Measurements from ENCODE around the gene TTC17. TPM values are rescaled to one million over a fixed set of nuclear protein-coding genes. Genes with fewer than 3 reads are reported as not detected.
"Not testable (repeated sequence)": the region's sequence is repeated elsewhere in the genome, so short reads cannot be mapped to it uniquely, and the experiment has no call there.

TTC17 gene
- total RNA-seq, 2 donors from 2014 or later, result 105 to 126 TPM

DNA sequence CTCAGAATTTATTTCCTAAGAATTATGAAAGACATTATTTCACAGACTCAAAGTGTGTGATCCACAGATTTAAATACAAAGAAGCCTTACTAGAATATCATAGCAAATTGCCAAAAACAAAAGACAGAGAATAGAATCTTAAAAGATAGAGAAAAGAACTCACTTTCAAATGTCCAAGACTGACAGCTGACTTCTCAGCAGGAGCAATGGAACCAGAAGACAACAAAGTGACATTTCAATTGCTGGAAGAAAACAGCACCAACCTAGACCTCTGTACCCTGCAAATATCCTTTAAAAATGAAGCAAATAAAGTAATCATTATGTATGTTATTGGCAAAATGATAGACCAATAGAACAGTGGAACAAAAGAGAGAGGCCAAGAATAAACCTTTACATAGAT is 109.2 kb downstream of the TTC17 start:
- ATAC-seq (ENCODE audit: insufficient number of reproducible peaks, low FRiP score, low read depth), result no peak
- Histone ChIP-seq H3K4me3 (no peak overlapping the region), H3K27me3 (replicated peaks; ENCODE audit: insufficient read depth) (no peaks in the 10 kb centered on the region), H3K36me3 (peaks cover 11% of the 10 kb centered on the region), H3K4me1 (ENCODE audit: control insufficient read depth in 1 of 2, low read depth in 2 of 2) (no peaks in the 10 kb centered on the region), H3K27ac (no peak overlapping the region), H3K9me3 (no peaks in the 10 kb centered on the region)
- DNase-seq (ENCODE audit: low spot score), result no peak
- TF ChIP-seq, protein P1, sequence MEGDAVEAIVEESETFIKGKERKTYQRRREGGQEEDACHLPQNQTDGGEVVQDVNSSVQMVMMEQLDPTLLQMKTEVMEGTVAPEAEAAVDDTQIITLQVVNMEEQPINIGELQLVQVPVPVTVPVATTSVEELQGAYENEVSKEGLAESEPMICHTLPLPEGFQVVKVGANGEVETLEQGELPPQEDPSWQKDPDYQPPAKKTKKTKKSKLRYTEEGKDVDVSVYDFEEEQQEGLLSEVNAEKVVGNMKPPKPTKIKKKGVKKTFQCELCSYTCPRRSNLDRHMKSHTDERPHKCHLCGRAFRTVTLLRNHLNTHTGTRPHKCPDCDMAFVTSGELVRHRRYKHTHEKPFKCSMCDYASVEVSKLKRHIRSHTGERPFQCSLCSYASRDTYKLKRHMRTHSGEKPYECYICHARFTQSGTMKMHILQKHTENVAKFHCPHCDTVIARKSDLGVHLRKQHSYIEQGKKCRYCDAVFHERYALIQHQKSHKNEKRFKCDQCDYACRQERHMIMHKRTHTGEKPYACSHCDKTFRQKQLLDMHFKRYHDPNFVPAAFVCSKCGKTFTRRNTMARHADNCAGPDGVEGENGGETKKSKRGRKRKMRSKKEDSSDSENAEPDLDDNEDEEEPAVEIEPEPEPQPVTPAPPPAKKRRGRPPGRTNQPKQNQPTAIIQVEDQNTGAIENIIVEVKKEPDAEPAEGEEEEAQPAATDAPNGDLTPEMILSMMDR (IDR thresholded peaks at IDR 0.05), result no peak

DNA sequence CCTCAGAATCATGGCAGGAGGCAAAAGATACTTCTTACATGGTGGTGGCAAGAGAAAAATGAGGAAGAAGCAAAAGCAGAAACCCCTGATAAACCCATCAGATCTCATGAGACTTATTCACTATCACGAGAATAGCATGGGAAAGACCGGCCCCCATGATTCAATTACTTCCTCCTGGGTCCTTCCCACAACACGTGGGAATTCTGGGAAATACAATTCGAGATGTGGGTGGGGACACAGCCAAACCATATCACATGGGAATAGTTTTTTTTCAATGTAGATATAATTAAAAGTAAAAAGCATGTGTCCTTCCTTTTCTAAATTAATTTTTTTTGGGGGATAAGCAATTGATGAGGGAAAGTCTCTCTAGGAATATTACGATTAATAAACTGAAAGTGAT is 118.8 kb downstream of the TTC17 start:
- H3K4me1 ChIP-seq (ENCODE audit: control insufficient read depth in 1 of 2, low read depth in 2 of 2); H3K9me3 ChIP-seq; H3K27ac ChIP-seq; H3K36me3 ChIP-seq; H3K27me3 ChIP-seq (replicated peaks; ENCODE audit: insufficient read depth); ATAC-seq (ENCODE audit: insufficient number of reproducible peaks, low FRiP score, low read depth); DNase-seq (ENCODE audit: low spot score); H3K4me3 ChIP-seq: not testable (repeated sequence)

DNA sequence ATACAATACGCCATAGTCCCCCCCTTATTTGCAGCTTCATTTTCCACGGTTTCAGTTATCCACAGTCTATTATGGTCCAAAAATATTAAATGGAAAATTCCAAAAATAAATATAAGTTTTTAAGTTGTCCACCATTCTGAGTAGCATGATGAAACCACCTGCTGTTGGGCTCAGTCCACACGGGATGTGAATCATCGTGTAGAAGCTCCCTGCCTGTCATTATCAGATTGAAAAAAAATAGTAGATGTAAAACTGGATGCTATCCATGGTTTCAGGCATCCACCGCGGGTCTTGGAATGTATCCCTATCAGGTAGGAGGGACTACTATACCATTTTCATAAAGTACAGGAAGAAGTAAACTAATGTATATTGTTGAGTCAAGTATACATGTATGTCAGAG is 127.4 kb downstream of the TTC17 start:
- Histone ChIP-seq H3K27ac (no peak overlapping the region), H3K4me1 (ENCODE audit: control insufficient read depth in 1 of 2, low read depth in 2 of 2) (no peaks in the 10 kb centered on the region), H3K4me3 (no peak overlapping the region), H3K9me3 (no peaks in the 10 kb centered on the region), H3K27me3 (replicated peaks; ENCODE audit: insufficient read depth) (no peaks in the 10 kb centered on the region), H3K36me3 (peaks cover 11% of the 10 kb centered on the region)
- ATAC-seq (ENCODE audit: insufficient number of reproducible peaks, low FRiP score, low read depth) (no peak), DNase-seq (ENCODE audit: low spot score) (no peak)
- TF ChIP-seq, protein P1 (IDR thresholded peaks at IDR 0.05), result no peak

DNA sequence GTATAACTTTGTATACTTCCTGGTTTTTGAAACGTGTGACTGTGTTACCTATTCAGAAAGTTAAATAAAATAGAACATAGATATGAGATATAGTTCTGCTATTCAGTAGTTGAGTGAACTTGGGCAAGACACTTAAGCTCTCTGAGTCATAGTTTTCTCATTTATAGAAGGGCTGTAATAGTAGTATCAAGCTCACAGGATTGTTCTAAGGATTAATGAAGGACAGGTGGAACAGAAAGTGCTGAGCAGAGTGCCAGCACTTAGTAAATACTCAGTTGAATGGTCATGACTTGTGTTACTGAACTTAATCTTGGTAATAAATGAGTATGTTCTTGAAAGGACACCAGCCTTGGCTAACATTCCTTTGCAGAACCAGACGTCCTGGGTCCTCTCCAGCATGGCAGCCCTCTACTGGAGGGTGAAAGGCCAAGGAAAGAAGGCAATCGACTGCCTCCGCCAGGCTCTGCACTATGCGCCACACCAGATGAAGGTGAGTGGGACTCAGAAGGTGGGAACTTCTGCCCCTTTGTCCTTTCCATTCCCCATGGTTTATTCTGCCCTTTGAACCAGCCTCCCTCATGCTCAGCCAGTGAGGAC is 131.2 kb downstream of the TTC17 start:
- Histone ChIP-seq H3K4me3 (no peak overlapping the region), H3K4me1 (ENCODE audit: control insufficient read depth in 1 of 2, low read depth in 2 of 2) (no peaks in the 10 kb centered on the region), H3K27me3 (replicated peaks; ENCODE audit: insufficient read depth) (no peaks in the 10 kb centered on the region), H3K36me3 (peaks cover 16% of the 10 kb centered on the region), H3K9me3 (no peaks in the 10 kb centered on the region), H3K27ac (no peak overlapping the region)
- no peak for DNase-seq (ENCODE audit: low spot score)
- no peak for ATAC-seq (ENCODE audit: insufficient number of reproducible peaks, low FRiP score, low read depth)
- TF ChIP-seq, protein P1 (IDR thresholded peaks at IDR 0.05), result no peak

DNA sequence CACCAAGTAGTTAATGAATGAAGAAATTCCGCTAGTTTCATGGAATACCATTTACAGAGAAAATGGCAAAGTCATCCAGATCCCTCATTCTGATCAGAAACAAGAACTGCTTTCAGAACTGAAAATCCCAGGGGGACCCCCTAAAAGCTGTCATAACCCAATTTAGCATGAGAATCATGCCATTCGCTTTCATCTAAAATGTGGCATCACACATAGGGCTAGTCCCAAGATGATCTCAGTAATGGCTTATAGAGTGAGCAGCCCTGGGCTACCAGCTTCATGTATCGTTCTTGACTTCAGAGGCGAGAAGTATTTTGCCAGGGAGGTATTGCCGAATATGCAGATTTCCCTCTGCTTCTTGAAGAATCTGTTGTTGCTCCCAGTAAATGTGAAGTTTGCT is 134.0 kb downstream of the TTC17 start:
- ATAC-seq (ENCODE audit: insufficient number of reproducible peaks, low FRiP score, low read depth) (no peak), DNase-seq (ENCODE audit: low spot score) (no peak)
- H3K9me3 ChIP-seq, result no peaks in the 10 kb centered on the region
- TF ChIP-seq, protein P1 (IDR thresholded peaks at IDR 0.05), result no peak
- no peaks in the 10 kb centered on the region for H3K27me3 ChIP-seq (replicated peaks; ENCODE audit: insufficient read depth)
- H3K36me3 ChIP-seq, result peaks cover 16% of the 10 kb centered on the region
- H3K4me1 ChIP-seq (ENCODE audit: control insufficient read depth in 1 of 2, low read depth in 2 of 2), result no peaks in the 10 kb centered on the region
- no peak overlapping the region for H3K4me3 ChIP-seq
- H3K27ac ChIP-seq, result no peak overlapping the region

DNA sequence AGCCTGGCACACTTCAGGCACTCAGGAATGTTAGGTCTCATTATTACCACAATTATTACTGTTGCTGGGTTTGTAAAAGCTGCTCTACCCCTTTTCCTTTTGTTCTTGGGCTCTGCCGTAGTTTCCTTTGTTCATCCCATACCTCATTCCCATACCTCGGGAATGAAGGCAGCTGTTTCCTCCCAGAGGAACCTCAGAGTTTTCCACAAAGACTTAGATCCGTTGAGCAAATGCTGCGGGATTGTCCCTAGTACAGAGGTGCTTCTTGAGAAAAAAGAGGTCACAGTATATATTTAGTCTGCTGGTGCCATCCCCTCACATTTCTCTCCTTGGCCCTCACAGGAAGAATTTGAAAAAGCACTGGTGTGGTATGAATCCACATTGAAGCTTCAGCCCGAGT is 134.7 kb downstream of the TTC17 start:
- Histone ChIP-seq H3K4me3 (no peak overlapping the region), H3K9me3 (no peaks in the 10 kb centered on the region), H3K36me3 (peaks cover 16% of the 10 kb centered on the region), H3K27me3 (replicated peaks; ENCODE audit: insufficient read depth) (no peaks in the 10 kb centered on the region), H3K27ac (no peak overlapping the region), H3K4me1 (ENCODE audit: control insufficient read depth in 1 of 2, low read depth in 2 of 2) (no peaks in the 10 kb centered on the region)
- TF ChIP-seq, protein P1 (IDR thresholded peaks at IDR 0.05), result no peak
- ATAC-seq (ENCODE audit: insufficient number of reproducible peaks, low FRiP score, low read depth) (no peak), DNase-seq (ENCODE audit: low spot score) (no peak)
